H1 (cell line): ENCODE data around the gene TBC1D22B. TPM values are rescaled to one million over a fixed set of nuclear protein-coding genes. Genes with fewer than 3 reads are reported as not detected.

Experiments used
- CTCF ChIA-PET: fragments of 300-600 bp; sonication (Branson Sonifier 250); formaldehyde crosslinking; loops from one replicate; lab custom pipeline; 2021; ENCODE audit not compliant: partially characterized antibody; lab: Charles Lee
- POLR2A ChIA-PET: fragments of 300-600 bp; sonication (Branson Sonifier 250); formaldehyde crosslinking; loops from one replicate; lab custom pipeline; 2021; ENCODE audit warnings: inconsistent platforms; ENCODE audit not compliant: partially characterized antibody; lab: Charles Lee
- DNase-seq, 2 experiments: peaks; one replicate each; pipeline versions ENCODE4 v3.0.0 to v3.0.0-alpha.2; 2010 to 2022; ENCODE audit warnings: low spot score in 2 of 2, low read depth in 1 of 2, mixed read lengths in 1 of 2
- FAIRE-seq: peaks from 2 replicates; lab custom pipeline; 2011; peaks lifted over from hg19 to GRCh38; lab: Jason Lieb, UNC
- H2AFZ ChIP-seq: 2 replicates; pipeline ENCODE4 v1.8.1; 2012; ENCODE audit warnings: low read length, inconsistent platforms
- H2AK5ac ChIP-seq: 2 replicates; pipeline ENCODE4 v1.6.1; 2013; ENCODE audit warnings: low read depth, low read length
- H2BK120ac ChIP-seq: replicated peaks from 2 replicates; pipeline ENCODE3; 2013; ENCODE audit warnings: low read depth, low read length, inconsistent platforms
- H2BK12ac ChIP-seq: 2 replicates; pipeline ENCODE4 v1.6.1; 2013; ENCODE audit warnings: low read depth, low read length
- H2BK15ac ChIP-seq: 2 replicates; pipeline ENCODE4 v1.6.1; 2013; ENCODE audit warnings: low read length
- H2BK20ac ChIP-seq: 2 replicates; pipeline ENCODE4 v1.6.1; 2013; ENCODE audit warnings: low read length
- H2BK5ac ChIP-seq: 2 replicates; pipeline ENCODE4 v1.6.1; 2013; ENCODE audit warnings: low read depth, low read length
- H3K14ac ChIP-seq: 2 replicates; pipeline ENCODE4 v1.6.1; 2013; ENCODE audit warnings: inconsistent platforms; ENCODE audit not compliant: insufficient read length
- H3K18ac ChIP-seq: 2 replicates; pipeline ENCODE4 v1.6.1; 2013; ENCODE audit warnings: low read length; ENCODE audit errors: extremely low read depth
- H3K23ac ChIP-seq: 2 replicates; pipeline ENCODE4 v1.6.1; 2013; ENCODE audit warnings: inconsistent platforms; ENCODE audit not compliant: insufficient read length
- H3K23me2 ChIP-seq: 2 replicates; pipeline ENCODE4 v1.6.1; 2013; ENCODE audit warnings: low read depth, low read length
- H3K27ac ChIP-seq: 2 replicates; pipeline ENCODE4 v1.6.1; 2011; ENCODE audit warnings: low read depth, low read length, inconsistent platforms
- H3K27me3 ChIP-seq, 4 experiments: replicated peaks in 1 of 4; 1 replicate in 1 of 4; 2 replicates in 3 of 4; pipeline versions ENCODE4 v1.6.1 to v1.8.1; 2011 to 2013; ENCODE audit warnings: low read length in 3 of 4, mild to moderate bottlenecking in 3 of 4, inconsistent platforms in 2 of 4, mixed read lengths in 2 of 4, moderate library complexity in 1 of 4; ENCODE audit not compliant: control insufficient read depth in 3 of 4, insufficient read depth in 3 of 4; ENCODE audit errors: extremely low read depth in 1 of 4
- H3K36me3 ChIP-seq, 4 experiments: 2 replicates each; pipeline versions ENCODE4 v1.6.1 to v1.8.1; 2011 to 2013; ENCODE audit warnings: mild to moderate bottlenecking in 4 of 4, low read length in 3 of 4, moderate library complexity in 2 of 4, control low read depth in 1 of 4, inconsistent platforms in 1 of 4; ENCODE audit not compliant: insufficient read depth in 4 of 4, control insufficient read depth in 2 of 4
- H3K4ac ChIP-seq: replicated peaks from 2 replicates; pipeline ENCODE3; 2013; ENCODE audit warnings: low read length, low read depth, mixed read lengths, inconsistent platforms; ENCODE audit not compliant: insufficient read length
- H3K4me1 ChIP-seq, 4 experiments: replicated peaks in 1 of 4; 1 replicate in 1 of 4; 2 replicates in 3 of 4; pipeline versions ENCODE4 v1.6.1 to v1.8.1; 2011 to 2013; ENCODE audit warnings: low read length in 3 of 4, inconsistent platforms in 2 of 4, mixed read lengths in 1 of 4; ENCODE audit not compliant: insufficient read depth in 4 of 4, control insufficient read depth in 3 of 4
- H3K4me2 ChIP-seq, 2 experiments: 2 replicates each; pipeline versions ENCODE4 v1.6.1 to v1.8.1; 2011 to 2013; ENCODE audit warnings: low read depth in 2 of 2, low read length in 2 of 2, control low read depth in 1 of 2, inconsistent platforms in 1 of 2, mild to moderate bottlenecking in 1 of 2; ENCODE audit not compliant: insufficient read depth in 1 of 2
- H3K4me3 ChIP-seq, 4 experiments: fragments of 200-600, 300-600 bp in 1 of 4; sonication (generic), shearing (Covaris generic), sonication (Bioruptor Twin) in 1 of 4; 2 replicates each; pipeline versions ENCODE4 v1.5.1 to v1.8.1; 2011 to 2016; ENCODE audit warnings: low read length in 4 of 4, low read depth in 3 of 4, control low read depth in 2 of 4, inconsistent platforms in 2 of 4, mild to moderate bottlenecking in 2 of 4, mixed read lengths in 1 of 4, moderate library complexity in 1 of 4; ENCODE audit not compliant: insufficient read depth in 2 of 4; ENCODE audit errors: extremely low read depth in 1 of 4
- H3K56ac ChIP-seq: replicated peaks from 2 replicates; pipeline ENCODE3; 2013; ENCODE audit warnings: low read depth, mild to moderate bottlenecking, mixed read lengths, low read length, inconsistent platforms; ENCODE audit not compliant: insufficient read length
- H3K79me1 ChIP-seq: 2 replicates; pipeline ENCODE4 v1.6.1; 2013; ENCODE audit warnings: low read depth, low read length, control low read depth
- H3K79me2 ChIP-seq, 2 experiments: 2 replicates each; pipeline versions ENCODE4 v1.6.1 to v1.8.1; 2012 to 2013; ENCODE audit warnings: low read length in 2 of 2, mild to moderate bottlenecking in 2 of 2, inconsistent platforms in 1 of 2; ENCODE audit not compliant: insufficient read depth in 2 of 2, control insufficient read depth in 1 of 2
- H3K9ac ChIP-seq, 4 experiments: replicated peaks in 1 of 4; 1 replicate in 1 of 4; 2 replicates in 3 of 4; pipeline versions ENCODE4 v1.6.1 to v1.8.1; 2011 to 2013; ENCODE audit warnings: low read depth in 3 of 4, low read length in 3 of 4, control low read depth in 2 of 4, mild to moderate bottlenecking in 2 of 4, moderate library complexity in 2 of 4, inconsistent platforms in 1 of 4; ENCODE audit errors: extremely low read depth in 1 of 4
- H3K9me3 ChIP-seq, 2 experiments: 2 replicates each; pipeline versions ENCODE4 v1.6.1 to v1.8.1; 2012 to 2013; ENCODE audit warnings: mild to moderate bottlenecking in 2 of 2, moderate library complexity in 2 of 2, control low read depth in 1 of 2, inconsistent platforms in 1 of 2, low read depth in 1 of 2, low read length in 1 of 2, mixed read lengths in 1 of 2; ENCODE audit not compliant: insufficient read depth in 2 of 2
- H4K20me1 ChIP-seq, 2 experiments: replicated peaks in 1 of 2; 2 replicates each; pipeline versions ENCODE3 to v1.8.1; 2011 to 2013; ENCODE audit warnings: inconsistent platforms in 2 of 2, low read length in 2 of 2, mild to moderate bottlenecking in 1 of 2; ENCODE audit not compliant: insufficient read depth in 2 of 2, control insufficient read depth in 1 of 2
- H4K5ac ChIP-seq: 2 replicates; pipeline ENCODE4 v1.6.1; 2013; ENCODE audit warnings: low read length, low read depth, mixed read lengths, inconsistent platforms; ENCODE audit not compliant: insufficient read length
- H4K8ac ChIP-seq: 2 replicates; pipeline ENCODE4 v1.8.0; 2013; ENCODE audit warnings: mild to moderate bottlenecking, moderate library complexity, low read length, inconsistent platforms; ENCODE audit not compliant: insufficient read depth; ENCODE audit errors: extremely low read depth
- H4K91ac ChIP-seq: replicated peaks from 2 replicates; pipeline ENCODE3; 2013; ENCODE audit warnings: low read length, mixed read lengths, inconsistent platforms; ENCODE audit not compliant: insufficient read length
- BACH1 ChIP-seq: IDR thresholded peaks from 2 replicates; pipeline ENCODE4 v1.6.1; 2012; ENCODE audit warnings: low read length, improper control_type of control experiment
- BCL11A ChIP-seq, 2 experiments: IDR thresholded peaks; one replicate each; pipeline ENCODE4 v1.6.1; 2011; ENCODE audit warnings: low read depth in 2 of 2, low read length in 2 of 2, mild to moderate bottlenecking in 2 of 2
- BRCA1 ChIP-seq: IDR thresholded peaks from 2 replicates; pipeline ENCODE4 v1.6.1; 2012; ENCODE audit warnings: low read depth, low read length, improper control_type of control experiment
- CBX5 ChIP-seq: fragments of 300-800, 300-1000 bp; sonication (generic); IDR thresholded peaks from 2 replicates; pipeline ENCODE4 v1.7.1; 2016; ENCODE audit warnings: antibody characterized with exemption, low read length, low read depth
- CEBPB ChIP-seq: IDR thresholded peaks from 2 replicates; pipeline ENCODE4 v1.6.1; 2012; ENCODE audit warnings: low read depth, low read length
- EP300 ChIP-seq, 2 experiments: IDR thresholded peaks; 1 replicate in 1 of 2; 2 replicates in 1 of 2; pipeline ENCODE4 v1.6.1; 2011 to 2012; ENCODE audit warnings: low read depth in 2 of 2, low read length in 2 of 2, mild to moderate bottlenecking in 2 of 2, borderline replicate concordance in 1 of 2, inconsistent platforms in 1 of 2, moderate library complexity in 1 of 2
- GABPA ChIP-seq: IDR thresholded peaks from 2 replicates; pipeline ENCODE4 v1.6.1; 2011; ENCODE audit warnings: mild to moderate bottlenecking, low read length, moderate library complexity, borderline replicate concordance; ENCODE audit not compliant: insufficient read depth
- JUN ChIP-seq: IDR thresholded peaks from 2 replicates; pipeline ENCODE4 v1.6.1; 2011; ENCODE audit warnings: low read depth, mild to moderate bottlenecking, improper control_type of control experiment, low read length
- RBBP5 ChIP-seq: IDR thresholded peaks from 2 replicates; pipeline ENCODE4 v1.7.1; 2012; ENCODE audit warnings: low read depth, mild to moderate bottlenecking, inconsistent platforms, low read length, moderate library complexity, borderline replicate concordance
- SP1 ChIP-seq: IDR thresholded peaks from 2 replicates; pipeline ENCODE4 v1.6.1; 2011; ENCODE audit warnings: low read depth, low read length
- TEAD4 ChIP-seq: IDR thresholded peaks from 2 replicates; pipeline ENCODE4 v1.6.1; 2012; ENCODE audit warnings: low read depth, low read length, inconsistent platforms, mixed read lengths
- WGBS, 2 experiments: shearing (Covaris generic) in 1 of 2; methylation state at CpG; one replicate each; pipeline versions ENCODE4 v1.1.6 to v1.1.7; 2013 to 2015; ENCODE audit warnings: low lambda C conversion rate in 2 of 2, mixed read lengths in 2 of 2, inconsistent platforms in 1 of 2, low coverage in 1 of 2, missing lambda C conversion rate in 1 of 2; ENCODE audit not compliant: insufficient replicate concordance in 2 of 2, insufficient coverage in 1 of 2, insufficient read length in 1 of 2; ENCODE audit errors: extremely low coverage in 1 of 2, missing lambda C conversion rate in 1 of 2; 5-methylcytosine and 5-hydroxymethylcytosine counted together
- polyA plus RNA-seq, 7 experiments: library from polyadenylated mRNA; depleted of rRNA in 3 of 7; stranded (reverse) in 5 of 7; unstranded in 2 of 7; fragments of >200 nt in 5 of 7; fragments of 200-250 nt in 2 of 7; gene quantifications; 1 replicate in 5 of 7; 2 replicates in 1 of 7; 4 replicates in 1 of 7; pipeline versions ENCODE4 v1.2.1 to v1.2.3, GENCODE V29; 2011 to 2013; ENCODE audit warnings: missing spikeins in 2 of 7, mixed read lengths in 2 of 7
- total RNA-seq: library from RNA; stranded (reverse); fragmentation: NEBNext Ultra II Directional; extraction: Animal tissue kit (Norgen Biotek cat#: 25700); gene quantifications from 2 replicates; pipeline ENCODE4 v1.2.1, GENCODE V29; 2021
- TF ChIP-seq, protein P1 (sequence below), 3 experiments: IDR thresholded peaks; 1 replicate in 2 of 3; 2 replicates in 1 of 3; pipeline versions ENCODE4 v1.5.1 to v1.6.1; 2011; ENCODE audit warnings: low read length in 3 of 3, mild to moderate bottlenecking in 3 of 3, inconsistent platforms in 2 of 3, low read depth in 1 of 3, moderate library complexity in 1 of 3; ENCODE audit not compliant: insufficient read depth in 1 of 3; ENCODE audit errors: control extremely low read depth in 1 of 3

TBC1D22B gene
- total and polyA plus RNA-seq, 2 of the 8 experiments (the other 6 are each of a cell fraction or from before 2014, with no cell fraction given) = 10.1 to 17.4 TPM

DNA sequence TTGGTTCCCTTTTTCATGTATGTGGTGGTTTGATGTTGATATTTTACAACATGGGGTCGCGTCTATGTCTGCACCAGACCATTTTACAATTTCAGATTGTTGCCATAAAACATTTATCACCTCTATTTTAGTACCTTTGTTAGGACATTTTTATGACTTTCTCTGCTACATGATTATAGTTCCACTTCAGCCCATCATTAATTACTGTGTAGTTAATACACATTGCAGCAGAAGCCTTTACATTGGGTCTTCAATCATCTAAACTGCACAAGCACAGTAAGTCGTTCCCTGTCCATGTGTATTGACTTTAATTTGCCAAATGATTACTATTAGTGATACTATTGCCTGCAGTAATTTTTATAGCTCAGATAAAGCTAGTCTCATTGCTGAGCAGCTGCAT lies 16.1 kb downstream of the TBC1D22B start:
- H4K5ac ChIP-seq = no peak overlapping the region
- no peaks in the 10 kb centered on the region; a peak in 1 of 7 replicates for H3K4me1 ChIP-seq
- no peaks in the 10 kb centered on the region for H3K9me3 ChIP-seq
- H3K18ac ChIP-seq = no peak overlapping the region
- no peaks in the 10 kb centered on the region; the same call in 1 of the 2 replicates for H3K79me1 ChIP-seq
- CTCF ChIA-PET = interaction anchor here (0.8 to 1.0 kb wide), 2 partner anchors 52 to 180 kb away, joined by 3 read pairs; no protein-coding TSS in a partner anchor
- H2BK120ac ChIP-seq = no peak overlapping the region
- H3K9ac ChIP-seq = no peak overlapping the region
- DNase-seq = no peak
- H2BK20ac ChIP-seq = no peak overlapping the region
- H3K4ac ChIP-seq = no peak overlapping the region
- H2AK5ac ChIP-seq = no peak overlapping the region
- POLR2A ChIA-PET = no interaction called here
- H3K4me3 ChIP-seq = no peak overlapping the region
- H4K91ac ChIP-seq = no peak overlapping the region
- H2BK12ac ChIP-seq = no peak overlapping the region
- no peak overlapping the region for H2BK5ac ChIP-seq
- H3K23me2 ChIP-seq = no peaks in the 10 kb centered on the region
- H4K20me1 ChIP-seq = peaks cover 2% of the 10 kb centered on the region in 2 experiments
- H3K4me2 ChIP-seq = no peak overlapping the region
- peaks cover 0 to 8% (median 0%) of the 10 kb centered on the region in 4 experiments; a peak in 2 of 8 replicates for H3K36me3 ChIP-seq
- H3K23ac ChIP-seq = no peak overlapping the region
- peaks cover 0 to 22% of the 10 kb centered on the region in 2 experiments; a peak in 1 of 4 replicates for H3K79me2 ChIP-seq
- H2BK15ac ChIP-seq = no peak overlapping the region
- 95% methylated on average over 3 of the region's 3 CpGs; no CpG with 5 or more reads in 1 of the 2 experiments for WGBS, 2 experiments
- FAIRE-seq = no peak
- H4K8ac ChIP-seq = no peak overlapping the region
- H2AFZ ChIP-seq = no peak overlapping the region
- no peak overlapping the region for H3K14ac ChIP-seq
- H3K27me3 ChIP-seq = no peaks in the 10 kb centered on the region
- H3K56ac ChIP-seq = no peak overlapping the region
- H3K27ac ChIP-seq = no peak overlapping the region
- TF ChIP-seq CBX5 = no peak
- TF ChIP-seq TEAD4 = no peak
- TF ChIP-seq GABPA = no peak
- no peak for TF ChIP-seq CEBPB
- TF ChIP-seq, protein P1, sequence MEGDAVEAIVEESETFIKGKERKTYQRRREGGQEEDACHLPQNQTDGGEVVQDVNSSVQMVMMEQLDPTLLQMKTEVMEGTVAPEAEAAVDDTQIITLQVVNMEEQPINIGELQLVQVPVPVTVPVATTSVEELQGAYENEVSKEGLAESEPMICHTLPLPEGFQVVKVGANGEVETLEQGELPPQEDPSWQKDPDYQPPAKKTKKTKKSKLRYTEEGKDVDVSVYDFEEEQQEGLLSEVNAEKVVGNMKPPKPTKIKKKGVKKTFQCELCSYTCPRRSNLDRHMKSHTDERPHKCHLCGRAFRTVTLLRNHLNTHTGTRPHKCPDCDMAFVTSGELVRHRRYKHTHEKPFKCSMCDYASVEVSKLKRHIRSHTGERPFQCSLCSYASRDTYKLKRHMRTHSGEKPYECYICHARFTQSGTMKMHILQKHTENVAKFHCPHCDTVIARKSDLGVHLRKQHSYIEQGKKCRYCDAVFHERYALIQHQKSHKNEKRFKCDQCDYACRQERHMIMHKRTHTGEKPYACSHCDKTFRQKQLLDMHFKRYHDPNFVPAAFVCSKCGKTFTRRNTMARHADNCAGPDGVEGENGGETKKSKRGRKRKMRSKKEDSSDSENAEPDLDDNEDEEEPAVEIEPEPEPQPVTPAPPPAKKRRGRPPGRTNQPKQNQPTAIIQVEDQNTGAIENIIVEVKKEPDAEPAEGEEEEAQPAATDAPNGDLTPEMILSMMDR (IDR thresholded peaks at IDR 0.05; ENCODE audit: control extremely low read depth in 1 of 3, insufficient read depth in 1 of 3, low read depth in 1 of 3, low read length in 3 of 3) = no peak
- TF ChIP-seq BCL11A (IDR thresholded peaks at IDR 0.05; ENCODE audit: low read depth in 2 of 2, low read length in 2 of 2) = no peak
- no peak for TF ChIP-seq SP1
- no peak for TF ChIP-seq BACH1
- TF ChIP-seq EP300 (IDR thresholded peaks at IDR 0.05; ENCODE audit: borderline replicate concordance in 1 of 2, low read depth in 2 of 2, low read length in 2 of 2) = no peak
- TF ChIP-seq JUN = no peak
- no peak for TF ChIP-seq RBBP5
- no peak for TF ChIP-seq BRCA1
